ENCODE measurements around the gene FAM184A. TPM values are rescaled to one million over a fixed set of nuclear protein-coding genes. Genes with fewer than 3 reads are reported as not detected.

Gene FAM184A
- total and polyA plus RNA-seq, 10 of the 15 experiments (the other 5 are each of a cell fraction or from before 2014, with no cell fraction given): 0.15 to 0.23 TPM; not detected in 8

- TF ChIP-seq FOXK2 (IDR thresholded peaks at IDR 0.05): no peak
Measured at GRCh38 chr6:119052987-119053386, 25.5 kb downstream of the FAM184A start (continued).

- no peaks in the 10 kb centered on the region for H3K79me2 ChIP-seq (ENCODE audit: control insufficient read depth, insufficient read depth, low read length)
- no peak overlapping the region for H2AFZ ChIP-seq (ENCODE audit: control insufficient read depth, low read depth, low read length)
- H3K9ac ChIP-seq (ENCODE audit: control insufficient read depth, insufficient read depth, low read length): no peak overlapping the region
- H3K4me1 ChIP-seq (ENCODE audit: control insufficient read depth, insufficient read depth, low read length): no peaks in the 10 kb centered on the region
- BruUV-seq (replicated peaks): no TSS peak
- no peak for FAIRE-seq
- no peak; the same call in 2 of the 3 replicates for ATAC-seq
- no peak for TF ChIP-seq SIX5 (IDR thresholded peaks at IDR 0.05; ENCODE audit: low read depth, low read length, severe bottlenecking)
- TF ChIP-seq SMC3 (IDR thresholded peaks at IDR 0.05; ENCODE audit: borderline replicate concordance, low read length): no peak
- TF ChIP-seq POLR2AphosphoS5 (IDR thresholded peaks at IDR 0.05; ENCODE audit: low read length): no peak
- no peak for TF ChIP-seq POU2F2 (IDR thresholded peaks at IDR 0.05; ENCODE audit: borderline replicate concordance, low read depth, low read length)
- TF ChIP-seq NFIC (IDR thresholded peaks at IDR 0.05; ENCODE audit: low read depth, low read length): no peak
- no peak for TF ChIP-seq SUZ12 (IDR thresholded peaks at IDR 0.05; ENCODE audit: unreplicated experiment)
- 5% methylated on average over 2 of the region's 2 CpGs for WGBS (ENCODE audit: insufficient coverage, insufficient replicate concordance, low lambda C conversion rate, missing lambda C conversion rate)
- ChIA-PET CTCF (no interaction called here), RAD21 (ENCODE audit: unreplicated experiment) (no interaction called here), SMC1A (ENCODE audit: uncharacterized antibody, unreplicated experiment) (no interaction called here), POLR2A (no interaction called here)
- no peak for DNase-seq (ENCODE audit: low read depth, low spot score)
- no peaks in the 10 kb centered on the region for H4K20me1 ChIP-seq (ENCODE audit: control insufficient read depth, insufficient read depth)
- no peaks in the 10 kb centered on the region for H3K36me3 ChIP-seq (ENCODE audit: control insufficient read depth in 2 of 2, insufficient read depth in 2 of 2, low read length in 1 of 2)
- intact Hi-C loops (cut with micrococcal nuclease; ENCODE audit: unreplicated experiment) (no loop called here), in situ Hi-C loops (cut with MboI) (no loop called here)
- H3K4me2 ChIP-seq (ENCODE audit: control insufficient read depth, insufficient read depth): no peak overlapping the region
- no peak overlapping the region for H3K4me3 ChIP-seq
- H3K27me3 ChIP-seq (replicated peaks in 1 of 2; ENCODE audit: control insufficient read depth in 2 of 2, insufficient read depth in 2 of 2, low read length in 1 of 2): no peaks in the 10 kb centered on the region; a peak in 1 of 4 replicates
- no peak overlapping the region for H3K27ac ChIP-seq (ENCODE audit: control insufficient read depth, insufficient read depth)
- H3K9me3 ChIP-seq (replicated peaks; ENCODE audit: control insufficient read depth, insufficient read depth, low read length): no peaks in the 10 kb centered on the region
Measured at GRCh38 chr6:119052292-119052889, 26.1 kb downstream of the FAM184A start.

Measured in GM12878 (cell line).